CD4-positive, alpha-beta T cell (primary cell): Measurements from ENCODE around the gene HABP4. TPM values are rescaled to one million over a fixed set of nuclear protein-coding genes. Genes with fewer than 3 reads are reported as not detected.

Source experiments
- ATAC-seq: fragments of 200-7000 bp; cut with Tn5 transposase; one replicate; pipeline ENCODE4 v1.10.0; 2022; ENCODE audit warnings: mild to moderate bottlenecking; ENCODE audit not compliant: poor library complexity
- CTCF ChIA-PET: fragments of 350-600 bp; sonication (Branson Sonifier 250); formaldehyde crosslinking; loops from one replicate; lab custom pipeline; 2021; ENCODE audit warnings: antibody characterized with exemption, inconsistent platforms; lab: Charles Lee
- POLR2A ChIA-PET: fragments of 350-600 bp; sonication (Branson Sonifier 250); formaldehyde crosslinking; loops from one replicate; lab custom pipeline; 2021; ENCODE audit warnings: antibody characterized with exemption, inconsistent platforms; lab: Charles Lee
- DNase-seq, 14 experiments: peaks; one replicate each; pipeline ENCODE4 v3.0.0-alpha.2; 2013 to 2020; ENCODE audit warnings: mixed read lengths in 2 of 14
- H3K27ac ChIP-seq, 2 donors: one replicate each; pipeline versions ENCODE4 v1.5.1 to v1.7.0; 2013; ENCODE audit warnings: low read length in 2 of 2, low read depth in 1 of 2, mild to moderate bottlenecking in 1 of 2
- H3K27me3 ChIP-seq, 2 experiments: 1 replicate in 1 of 2; 2 replicates in 1 of 2; pipeline versions ENCODE4 v1.6.1 to v1.7.0; 2013; ENCODE audit warnings: low read length in 2 of 2, control low read depth in 1 of 2, mild to moderate bottlenecking in 1 of 2, moderate library complexity in 1 of 2; ENCODE audit not compliant: insufficient read depth in 2 of 2, control insufficient read depth in 1 of 2
- H3K36me3 ChIP-seq: one replicate; pipeline ENCODE4 v1.6.1; 2013; ENCODE audit warnings: low read length, control low read depth; ENCODE audit not compliant: insufficient read depth
- H3K4me1 ChIP-seq: one replicate; pipeline ENCODE4 v1.6.1; 2013; ENCODE audit warnings: low read length, control low read depth; ENCODE audit not compliant: insufficient read depth
- H3K4me3 ChIP-seq: one replicate; pipeline ENCODE4 v1.5.1; 2013; ENCODE audit warnings: mild to moderate bottlenecking, low read length, moderate library complexity
- H3K9me3 ChIP-seq, 2 experiments: 1 replicate in 1 of 2; 2 replicates in 1 of 2; pipeline versions ENCODE4 v1.6.1 to v1.7.0; 2013; ENCODE audit warnings: low read length in 2 of 2, mild to moderate bottlenecking in 2 of 2, control low read depth in 1 of 2, moderate library complexity in 1 of 2; ENCODE audit not compliant: control insufficient read depth in 1 of 2, insufficient read depth in 1 of 2
- H3K27ac Mint-ChIP-seq: one replicate; pipeline ENCODE4 v1.8.0; 2020; ENCODE audit warnings: mixed read lengths
- H3K27me3 Mint-ChIP-seq: one replicate; pipeline ENCODE4 v1.8.0; 2021; ENCODE audit warnings: mixed read lengths
- H3K36me3 Mint-ChIP-seq: one replicate; pipeline ENCODE4 v1.8.0; 2021; ENCODE audit warnings: low read depth, mixed read lengths
- H3K4me1 Mint-ChIP-seq: one replicate; pipeline ENCODE4 v1.8.0; 2021; ENCODE audit warnings: low read depth, mixed read lengths
- H3K4me3 Mint-ChIP-seq: one replicate; pipeline ENCODE4 v1.8.0; 2020; ENCODE audit warnings: mild to moderate bottlenecking, mixed read lengths
- H3K9me3 Mint-ChIP-seq: one replicate; pipeline ENCODE4 v1.8.0; 2020; ENCODE audit warnings: mixed read lengths
- intact Hi-C, 2 experiments: fragments of 100-400 bp; cut with DNase I in 1 of 2; cut with micrococcal nuclease in 1 of 2; formaldehyde crosslinking; loops; one replicate each; pipeline versions ENCODE4 v1.15.1 to v1.9.0; 2023 to 2025; cut with DNase I, micrococcal nuclease
- total RNA-seq, 174 experiments: library from RNA in 2 of 174; stranded (reverse) in 2 of 174; gene quantifications; one replicate each; pipeline ENCODE4 v1.2.3 and lab custom pipeline; 2021 to 2026
- TF ChIP-seq, protein P1 (sequence below): fragments of 200-600 bp; IDR thresholded peaks from one replicate; pipeline ENCODE4 v1.8.0; 2022; ENCODE audit warnings: antibody characterized with exemption, mild to moderate bottlenecking

The HABP4 gene
- total RNA-seq, 2 experiments from 2014 or later: 29.7 to 31.7 TPM

DNA sequence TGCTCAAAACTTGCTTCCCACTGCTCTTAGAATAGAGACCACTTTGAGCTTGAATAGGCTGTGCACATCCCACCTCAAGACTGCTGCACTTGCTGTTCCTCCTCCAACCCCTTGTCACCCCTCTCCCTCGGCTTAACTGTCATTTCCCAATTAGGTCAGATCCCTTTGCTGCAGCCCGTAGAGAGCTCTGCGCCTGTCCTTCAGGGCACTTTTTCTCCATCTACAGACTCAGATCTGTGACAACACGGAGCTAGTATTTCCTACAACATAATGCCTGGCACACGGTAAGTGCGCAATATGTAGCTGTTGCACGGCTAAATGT lies 485 bp upstream of the HABP4 start:
- ATAC-seq (peak; percentile 24), DNase-seq (no peak)
- intact Hi-C loops: loop anchor here in 1 of 2 experiments (1.0 kb wide), 1 partner anchor 32 kb away; no protein-coding TSS in a partner anchor
- Mint-ChIP-seq H3K4me1 (peaks cover 27% of the 10 kb centered on the region), H3K9me3 (no peaks in the 10 kb centered on the region), H3K27ac (peak overlapping the region; percentile 68), H3K4me3 (peak overlapping the region; percentile 86), H3K36me3 (peaks cover 17% of the 10 kb centered on the region), H3K27me3 (peaks cover 7% of the 10 kb centered on the region)
- H3K4me3 ChIP-seq: peak overlapping the region; percentile 63
- H3K27me3 ChIP-seq: no peaks in the 10 kb centered on the region
- no peak overlapping the region for H3K27ac ChIP-seq
- ChIA-PET POLR2A (interaction anchor here (0.9 to 5.4 kb wide), 12 partner anchors 10 to 1534 kb away, joined by 3 to 66 read pairs (median 4); partner anchors contain the start of genes PRXL2C and ZNF367), CTCF (interaction anchor here (0.6 to 2.5 kb wide), 6 partner anchors 33 to 206 kb away, joined by 3 to 8 read pairs (median 4); partner anchors contain the start of gene SLC35D2)
- no peaks in the 10 kb centered on the region for H3K36me3 ChIP-seq
- H3K9me3 ChIP-seq: no peaks in the 10 kb centered on the region
- TF ChIP-seq, protein P1, sequence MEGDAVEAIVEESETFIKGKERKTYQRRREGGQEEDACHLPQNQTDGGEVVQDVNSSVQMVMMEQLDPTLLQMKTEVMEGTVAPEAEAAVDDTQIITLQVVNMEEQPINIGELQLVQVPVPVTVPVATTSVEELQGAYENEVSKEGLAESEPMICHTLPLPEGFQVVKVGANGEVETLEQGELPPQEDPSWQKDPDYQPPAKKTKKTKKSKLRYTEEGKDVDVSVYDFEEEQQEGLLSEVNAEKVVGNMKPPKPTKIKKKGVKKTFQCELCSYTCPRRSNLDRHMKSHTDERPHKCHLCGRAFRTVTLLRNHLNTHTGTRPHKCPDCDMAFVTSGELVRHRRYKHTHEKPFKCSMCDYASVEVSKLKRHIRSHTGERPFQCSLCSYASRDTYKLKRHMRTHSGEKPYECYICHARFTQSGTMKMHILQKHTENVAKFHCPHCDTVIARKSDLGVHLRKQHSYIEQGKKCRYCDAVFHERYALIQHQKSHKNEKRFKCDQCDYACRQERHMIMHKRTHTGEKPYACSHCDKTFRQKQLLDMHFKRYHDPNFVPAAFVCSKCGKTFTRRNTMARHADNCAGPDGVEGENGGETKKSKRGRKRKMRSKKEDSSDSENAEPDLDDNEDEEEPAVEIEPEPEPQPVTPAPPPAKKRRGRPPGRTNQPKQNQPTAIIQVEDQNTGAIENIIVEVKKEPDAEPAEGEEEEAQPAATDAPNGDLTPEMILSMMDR: no peak
- peaks cover 27% of the 10 kb centered on the region for H3K4me1 ChIP-seq

DNA sequence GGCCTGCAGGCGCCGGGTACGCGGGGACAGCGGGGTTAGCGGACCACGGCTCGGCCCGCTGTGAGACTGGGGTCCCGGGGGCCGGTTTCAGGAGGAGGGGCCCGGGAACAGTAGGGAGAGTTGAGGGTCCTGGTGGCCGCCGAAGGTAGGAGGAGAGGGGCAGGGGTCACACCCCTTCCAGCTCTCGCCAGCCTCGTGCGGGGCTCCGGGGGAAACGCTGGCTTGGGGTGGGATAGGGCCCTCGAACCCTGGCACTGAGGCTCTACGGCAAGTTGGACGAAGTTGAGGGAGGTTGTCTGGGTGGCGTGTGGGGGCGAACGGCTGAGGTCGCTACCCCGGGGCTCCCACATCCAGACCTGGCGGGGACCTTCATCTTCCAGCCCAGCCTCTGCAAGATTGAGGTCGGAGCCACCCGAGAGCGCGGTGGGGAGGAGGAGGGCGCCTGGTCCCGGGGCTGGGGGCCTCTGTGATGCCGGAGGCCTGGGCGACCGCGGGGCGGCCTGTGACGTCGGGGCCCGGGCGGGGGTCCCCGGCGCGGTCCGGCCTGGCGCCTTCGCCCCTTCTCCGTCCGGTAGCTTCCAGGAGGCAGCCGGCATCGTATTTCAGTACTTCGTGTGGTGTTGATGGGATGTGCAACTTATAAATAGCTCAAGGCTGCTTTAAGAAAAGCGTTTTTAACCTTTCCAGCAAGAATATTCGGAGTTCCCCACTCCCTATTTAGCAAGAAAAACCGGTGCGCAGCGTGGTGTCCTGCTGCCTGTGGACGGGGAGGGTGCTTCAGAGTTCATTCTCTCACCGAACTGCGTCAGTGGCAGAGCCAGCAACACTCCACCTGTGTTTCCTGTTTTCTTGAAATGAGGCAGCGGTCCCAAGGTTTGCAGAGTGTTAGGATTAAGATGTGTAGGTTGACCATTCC lies 902 bp downstream of the HABP4 start:
- CTCF ChIA-PET: interaction anchor here (0.6 to 2.5 kb wide), 4 partner anchors 32 to 122 kb away, joined by 3 to 8 read pairs (median 4); no protein-coding TSS in a partner anchor
- H3K36me3 ChIP-seq: no peaks in the 10 kb centered on the region
- intact Hi-C loops: loop anchor here (1.0 to 10.0 kb wide), 8 partner anchors 32 to 204 kb away; partner anchors contain the start of genes PRXL2C (in 1 of the 2), SLC35D2 (in 1 of the 2) and ZNF367 (in 1 of the 2)
- Mint-ChIP-seq H3K4me1 (peaks cover 27% of the 10 kb centered on the region), H3K4me3 (peak overlapping the region; percentile 95), H3K9me3 (no peaks in the 10 kb centered on the region), H3K27ac (peak overlapping the region; percentile 86), H3K36me3 (peaks cover 17% of the 10 kb centered on the region), H3K27me3 (peaks cover 7% of the 10 kb centered on the region)
- POLR2A ChIA-PET: interaction anchor here (0.6 to 5.4 kb wide), 16 partner anchors 9 to 1471 kb away, joined by 3 to 66 read pairs (median 4); partner anchors contain the start of genes NCBP1, SLC35D2, TRMO and TSTD2
- H3K27ac ChIP-seq: peak overlapping the region in 1 of 2 donors; percentile 17
- H3K4me1 ChIP-seq: peaks cover 27% of the 10 kb centered on the region
- peak; percentile 28 to 80 (median 52) for DNase-seq
- peak overlapping the region; percentile 89 for H3K4me3 ChIP-seq
- H3K27me3 ChIP-seq: no peaks in the 10 kb centered on the region
- no peaks in the 10 kb centered on the region for H3K9me3 ChIP-seq
- TF ChIP-seq, protein P1: no peak
- peak; percentile 48 for ATAC-seq

DNA sequence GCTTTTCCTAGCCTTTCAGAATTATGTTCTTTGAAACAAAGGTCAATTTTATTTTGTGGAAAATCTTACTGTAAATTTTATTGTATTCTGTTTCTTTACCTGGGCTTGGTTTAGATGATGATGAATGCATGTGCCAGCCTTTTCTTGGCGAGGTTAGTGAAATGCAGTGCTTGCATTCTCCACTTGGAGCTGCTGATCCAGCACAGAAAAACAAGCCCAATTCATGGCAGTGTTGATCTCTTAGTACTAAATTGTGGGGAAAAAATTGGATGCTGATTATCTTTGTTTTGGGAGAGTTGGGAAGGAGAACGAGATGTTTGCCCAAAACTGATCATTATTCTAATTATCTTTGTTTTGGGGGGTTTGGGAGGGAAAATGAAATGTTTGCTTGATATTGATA lies 3.7 kb downstream of the HABP4 start:
- no peak overlapping the region for H3K27ac Mint-ChIP-seq
- no peaks in the 10 kb centered on the region for H3K27me3 ChIP-seq
- H3K4me1 ChIP-seq: peaks cover 27% of the 10 kb centered on the region
- no peaks in the 10 kb centered on the region for H3K9me3 ChIP-seq
- TF ChIP-seq, protein P1: no peak
- H3K9me3 Mint-ChIP-seq: no peaks in the 10 kb centered on the region
- POLR2A ChIA-PET: no interaction called here
- CTCF ChIA-PET: no interaction called here
- DNase-seq (peak in 3 of 14 experiments; percentile 15 to 28 (median 26)), ATAC-seq (no peak)
- H3K27ac ChIP-seq: no peak overlapping the region
- intact Hi-C loops: loop anchor here (5.0 to 10.0 kb wide), 4 partner anchors 71 to 129 kb away; partner anchors contain the start of gene SLC35D2 (in 1 of the 2)
- H3K36me3 Mint-ChIP-seq: peaks cover 25% of the 10 kb centered on the region
- no peak overlapping the region for H3K4me3 ChIP-seq
- peak overlapping the region; percentile 0 for H3K4me3 Mint-ChIP-seq
- H3K27me3 Mint-ChIP-seq: peaks cover 7% of the 10 kb centered on the region
- no peaks in the 10 kb centered on the region for H3K36me3 ChIP-seq
- peaks cover 27% of the 10 kb centered on the region for H3K4me1 Mint-ChIP-seq
